ENCODE data around the gene RPE. TPM values are rescaled to one million over a fixed set of nuclear protein-coding genes. Genes with fewer than 3 reads are reported as not detected.

The RPE gene
- total RNA-seq, 1 experiment from 2014 or later: 67.8 TPM

DNA sequence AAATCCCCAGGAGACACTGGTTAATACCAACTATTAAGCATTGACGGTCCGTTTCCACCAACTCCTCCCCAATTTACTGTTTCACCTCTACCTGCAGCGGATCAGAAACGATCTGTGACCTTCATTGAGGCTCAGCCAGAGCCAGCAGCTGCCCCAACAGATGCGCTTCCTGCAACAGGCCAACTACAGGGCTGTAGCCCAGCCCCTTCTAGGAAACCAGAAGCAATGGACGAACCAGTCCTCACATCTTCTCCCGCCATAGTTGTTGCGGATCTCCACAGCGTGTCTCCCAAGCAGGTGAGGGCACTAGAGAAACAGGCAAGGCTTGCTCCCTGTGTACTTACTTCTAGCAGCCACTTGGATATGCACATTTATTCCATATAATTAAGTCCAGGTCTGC, 8.5 kb upstream of the RPE start:
- H4K20me1 ChIP-seq (ENCODE audit: control insufficient read depth, insufficient read depth, insufficient read length): no peaks in the 10 kb centered on the region
- H2BK12ac ChIP-seq (ENCODE audit: insufficient read length, low read depth, low read length): no peak overlapping the region
- H3K4me2 ChIP-seq (ENCODE audit: insufficient read depth, insufficient read length, low read length): no peak overlapping the region
- no peak overlapping the region for H3K4ac ChIP-seq (ENCODE audit: low read depth, low read length)
- no peak for DNase-seq
- no peak overlapping the region for H3K9ac ChIP-seq (ENCODE audit: extremely low read depth, insufficient read length, low read length)
- no CpG with 5 or more reads among the region's 9 CpGs for WGBS (ENCODE audit: extremely low coverage, insufficient read length, low lambda C conversion rate)
- no peaks in the 10 kb centered on the region for H3K9me3 Mint-ChIP-seq
- H3K56ac ChIP-seq (ENCODE audit: insufficient read length, low read depth, low read length): no peak overlapping the region
- H4K91ac ChIP-seq (ENCODE audit: insufficient read length, low read depth, low read length): no peak overlapping the region
- H3K27me3 Mint-ChIP-seq (ENCODE audit: low read depth): peaks cover 6% of the 10 kb centered on the region; the same call in 1 of the 2 replicates
- no peak overlapping the region for H2BK15ac ChIP-seq (ENCODE audit: low read depth, low read length)
- no peak overlapping the region for H4K8ac ChIP-seq (replicated peaks; ENCODE audit: insufficient read length, low read depth, low read length)
- no peak overlapping the region for H3T11ph ChIP-seq (ENCODE audit: low read length)
- no peak overlapping the region for H2BK20ac ChIP-seq (ENCODE audit: low read depth, low read length, poor library complexity, severe bottlenecking)
- no peak for TF ChIP-seq CTCF (conservative IDR thresholded peaks at IDR 0.05)
- no peak overlapping the region for H3K14ac ChIP-seq (ENCODE audit: insufficient read depth, low read length)
- no peak overlapping the region for H2AK5ac ChIP-seq (ENCODE audit: insufficient read length, low read length)
- no peak overlapping the region for H4K5ac ChIP-seq (ENCODE audit: insufficient read length, low read depth, low read length)
- no peak overlapping the region for H3K27ac ChIP-seq (ENCODE audit: insufficient read length, low read depth, low read length)
- no peak overlapping the region for H2BK120ac ChIP-seq (ENCODE audit: low read depth, low read length, poor library complexity, severe bottlenecking)
- H3K27me3 ChIP-seq (ENCODE audit: insufficient read depth, low read length): no peaks in the 10 kb centered on the region
- H3K36me3 Mint-ChIP-seq (ENCODE audit: insufficient read depth in 1 of 3, low read depth in 3 of 3): no peaks in the 10 kb centered on the region
- no peaks in the 10 kb centered on the region for H3K79me2 ChIP-seq (ENCODE audit: insufficient read depth, low read length)
- no peak overlapping the region for H3K18ac ChIP-seq (ENCODE audit: insufficient read length, low read depth, low read length)
- H3K4me3 Mint-ChIP-seq: no peak overlapping the region
- H2AFZ ChIP-seq (ENCODE audit: low read length): no peak overlapping the region
- H3K9me3 ChIP-seq (ENCODE audit: control insufficient read depth, low read depth, low read length): no peaks in the 10 kb centered on the region
- H3K23me2 ChIP-seq (ENCODE audit: insufficient read length, low read depth, low read length, poor library complexity, severe bottlenecking): no peaks in the 10 kb centered on the region
- no peaks in the 10 kb centered on the region for H3K4me1 ChIP-seq (ENCODE audit: insufficient read depth, low read length)
- peaks cover 0 to 4% of the 10 kb centered on the region in 2 experiments; a peak in 1 of 4 replicates for H3K4me1 Mint-ChIP-seq
- no peak overlapping the region for H2BK5ac ChIP-seq (ENCODE audit: insufficient read length, low read length)
- H3K27ac Mint-ChIP-seq: no peak overlapping the region
- H3K79me1 ChIP-seq (ENCODE audit: insufficient read depth, low read depth, low read length, poor library complexity, severe bottlenecking): no peaks in the 10 kb centered on the region
- no peak overlapping the region for H3K23ac ChIP-seq (ENCODE audit: insufficient read length, low read depth, low read length)

Data from H9 (cell line).